ENCODE data around the gene PCDHGA6. TPM values are rescaled to one million over a fixed set of nuclear protein-coding genes. Genes with fewer than 3 reads are reported as not detected.

PCDHGA6 gene
- total RNA-seq (under 1 TPM in 1 of 2 experiments, not detected in 1; 0.11 TPM), total RNA-seq (0 to 3.2 (median 0.68) reads per million in 172 experiments)
- 0.16 TPM for polyA plus RNA-seq (2013, experiment 1 of 2)
- 0.38 TPM for polyA plus RNA-seq (2013, experiment 2 of 2)

GRCh38 chr5:141373673-141374317, at the start of gene PCDHGA6:
Gene PCDHGA6, plus strand, starts transcription at chr5:141373891. Its CDS starts 193 bp downstream, at chr5:141374084.
- intact Hi-C loops (cut with DNase I, micrococcal nuclease): no loop called here
- H3K4me1 Mint-ChIP-seq (ENCODE audit: low read depth): peaks cover 11% of the 10 kb centered on the region
- H3K9me3 Mint-ChIP-seq: peaks cover 17% of the 10 kb centered on the region
- Histone ChIP-seq H3K27me3 (ENCODE audit: control insufficient read depth in 1 of 2, insufficient read depth in 2 of 2, low read length in 2 of 2) (peaks cover 58 to 69% of the 10 kb centered on the region in 2 experiments), H3K4me3 (ENCODE audit: low read length) (peak within 1 kb of the TSS; percentile 1), H3K9me3 (ENCODE audit: control insufficient read depth in 1 of 2, insufficient read depth in 1 of 2, low read length in 2 of 2) (peaks cover 49 to 56% of the 10 kb centered on the region in 2 experiments), H3K4me1 (ENCODE audit: insufficient read depth, low read length) (peaks cover 8% of the 10 kb centered on the region), H3K27ac (ENCODE audit: low read depth in 1 of 2, low read length in 2 of 2) (no peak within 1 kb of the TSS), H3K36me3 (ENCODE audit: insufficient read depth, low read length) (no peaks in the 10 kb centered on the region)
- H3K36me3 Mint-ChIP-seq (ENCODE audit: low read depth): peaks cover 34% of the 10 kb centered on the region
- H3K4me3 Mint-ChIP-seq: no peak within 1 kb of the TSS
- DNase-seq (peak in 2 of 14 experiments; percentile 9 to 22), ATAC-seq (ENCODE audit: poor library complexity) (no peak)
- TF ChIP-seq CTCF (IDR thresholded peaks at IDR 0.05): no peak
- H3K27ac Mint-ChIP-seq: no peak within 1 kb of the TSS
- POLR2A ChIA-PET: no interaction called here
- peaks cover 81% of the 10 kb centered on the region for H3K27me3 Mint-ChIP-seq
- CTCF ChIA-PET: interaction anchor here (1.1 to 1.3 kb wide), 2 partner anchors 38 to 147 kb away, joined by 3 read pairs; partner anchors contain the start of gene PCDHGA10

- ChIA-PET CTCF (interaction anchor here (0.7 to 8.1 kb wide), 4 partner anchors 187 to 238 kb away, joined by 5 to 40 read pairs (median 5); no protein-coding TSS in a partner anchor), POLR2A (interaction anchor here (1.4 to 1.6 kb wide), 2 partner anchors 238 kb away, joined by 3 to 5 read pairs; no protein-coding TSS in a partner anchor)
- peaks cover 53% of the 10 kb centered on the region for H3K36me3 Mint-ChIP-seq (ENCODE audit: low read depth)
- no peaks in the 10 kb centered on the region for H3K36me3 ChIP-seq (ENCODE audit: insufficient read depth, low read length)
- peaks cover 18 to 27% of the 10 kb centered on the region in 2 experiments for H3K27me3 ChIP-seq (ENCODE audit: control insufficient read depth in 1 of 2, insufficient read depth in 2 of 2, low read length in 2 of 2)
- H3K27ac ChIP-seq (ENCODE audit: low read depth in 1 of 2, low read length in 2 of 2): peak overlapping the region in 1 of 2 donors; percentile 24
- H3K4me3 ChIP-seq (ENCODE audit: low read length): peak overlapping the region; percentile 61
- peaks cover 53% of the 10 kb centered on the region for H3K27me3 Mint-ChIP-seq
- intact Hi-C loops (cut with DNase I, micrococcal nuclease): loop anchor here (1.0 to 10.0 kb wide), 5 partner anchors 89 to 769 kb away; partner anchors contain the start of genes PCDHGA10 (in 1 of the 2) and PCDHGB7 (in 1 of the 2)
- peaks cover 8% of the 10 kb centered on the region for H3K4me1 ChIP-seq (ENCODE audit: insufficient read depth, low read length)
- peak overlapping the region; percentile 74 for H3K27ac Mint-ChIP-seq
- peak; percentile 51 to 83 (median 62) for DNase-seq
- H3K4me3 Mint-ChIP-seq: peak overlapping the region; percentile 92
- peaks cover 11% of the 10 kb centered on the region for H3K4me1 Mint-ChIP-seq (ENCODE audit: low read depth)
- peak; percentile 93 for ATAC-seq (ENCODE audit: poor library complexity)
- H3K9me3 Mint-ChIP-seq: peaks cover 8% of the 10 kb centered on the region
- peak; percentile 58 for TF ChIP-seq CTCF (IDR thresholded peaks at IDR 0.05)
- peaks cover 38 to 43% of the 10 kb centered on the region in 2 experiments for H3K9me3 ChIP-seq (ENCODE audit: control insufficient read depth in 1 of 2, insufficient read depth in 1 of 2, low read length in 2 of 2)
Observed at GRCh38 chr5:141326088-141326854, 47.4 kb upstream of the PCDHGA6 start.

GRCh38 chr5:141328231-141328630, 45.5 kb upstream of the PCDHGA6 start:
- peaks cover 6% of the 10 kb centered on the region for H3K9me3 Mint-ChIP-seq
- DNase-seq (no peak), ATAC-seq (ENCODE audit: poor library complexity) (no peak)
- intact Hi-C loops (cut with DNase I, micrococcal nuclease): loop anchor here (10.0 kb wide), 3 partner anchors 87 to 767 kb away; partner anchors contain the start of genes PCDHGA10 (in 1 of the 2) and PCDHGB7 (in 1 of the 2)
- H3K36me3 Mint-ChIP-seq (ENCODE audit: low read depth): peaks cover 46% of the 10 kb centered on the region
- peaks cover 11% of the 10 kb centered on the region for H3K4me1 Mint-ChIP-seq (ENCODE audit: low read depth)
- POLR2A ChIA-PET: interaction anchor here (1.0 kb wide), 1 partner anchor 8 kb away, joined by 5 read pairs; the partner anchor contains the start of gene TAF7
- Histone ChIP-seq H3K4me1 (ENCODE audit: insufficient read depth, low read length) (peaks cover 6% of the 10 kb centered on the region), H3K27ac (ENCODE audit: low read depth in 1 of 2, low read length in 2 of 2) (no peak overlapping the region), H3K4me3 (ENCODE audit: low read length) (no peak overlapping the region), H3K27me3 (ENCODE audit: control insufficient read depth in 1 of 2, insufficient read depth in 2 of 2, low read length in 2 of 2) (peaks cover 34 to 41% of the 10 kb centered on the region in 2 experiments), H3K9me3 (ENCODE audit: control insufficient read depth in 1 of 2, insufficient read depth in 1 of 2, low read length in 2 of 2) (peaks cover 43 to 44% of the 10 kb centered on the region in 2 experiments), H3K36me3 (ENCODE audit: insufficient read depth, low read length) (no peaks in the 10 kb centered on the region)
- no peak for TF ChIP-seq CTCF (IDR thresholded peaks at IDR 0.05)
- no peak overlapping the region for H3K4me3 Mint-ChIP-seq
- H3K27me3 Mint-ChIP-seq: peaks cover 69% of the 10 kb centered on the region
- CTCF ChIA-PET: interaction anchor here (8.1 kb wide), 1 partner anchor 236 kb away, joined by 40 read pairs; no protein-coding TSS in a partner anchor
- no peak overlapping the region for H3K27ac Mint-ChIP-seq
